Endothelial cell of umbilical vein (primary cell): ENCODE data around the gene DEGS1. TPM values are rescaled to one million over a fixed set of nuclear protein-coding genes. Genes with fewer than 3 reads are reported as not detected.

ENCODE experiments used
- BruUV-seq: library from RNA; stranded (reverse); fragments of 400-500 nt; replicated peaks from 2 replicates; lab custom pipeline; 2021; lab: Mats Ljungman, UMichigan
- CTCF ChIA-PET: fragments of 300-600, 350-600 bp; sonication (Branson Sonifier 250); formaldehyde crosslinking; loops from one replicate; lab custom pipeline; 2021; ENCODE audit warnings: antibody characterized with exemption, inconsistent platforms; lab: Charles Lee
- POLR2A ChIA-PET: fragments of 300-600, 350-600 bp; sonication (Branson Sonifier 250); formaldehyde crosslinking; loops from one replicate; lab custom pipeline; 2021; ENCODE audit warnings: antibody characterized with exemption, inconsistent platforms; lab: Charles Lee
- DNase-seq: peaks from one replicate; pipeline ENCODE4 v3.0.0-alpha.2; 2011; ENCODE audit warnings: low read depth, low spot score
- FAIRE-seq: peaks from 2 replicates; lab custom pipeline; 2011; peaks lifted over from hg19 to GRCh38; lab: Jason Lieb, UNC
- H2AFZ ChIP-seq: 2 replicates; pipeline ENCODE4 v1.6.0; 2012; ENCODE audit warnings: low read depth, low read length, control low read depth, inconsistent platforms
- H3K27ac ChIP-seq: 2 replicates; pipeline ENCODE4 v1.5.1; 2011; ENCODE audit warnings: low read depth, mild to moderate bottlenecking, control low read depth, low read length, moderate library complexity; ENCODE audit not compliant: insufficient read depth
- H3K27me3 ChIP-seq, 2 experiments: 2 replicates each; pipeline versions ENCODE4 v1.6.0 to v1.6.1; 2011; ENCODE audit warnings: low read length in 2 of 2, mixed read lengths in 1 of 2; ENCODE audit not compliant: control insufficient read depth in 2 of 2, insufficient read depth in 2 of 2
- H3K36me3 ChIP-seq, 2 experiments: 2 replicates in 1 of 2; 3 replicates in 1 of 2; pipeline ENCODE4 v1.5.1; 2011; ENCODE audit warnings: low read length in 2 of 2, mild to moderate bottlenecking in 1 of 2, moderate library complexity in 1 of 2; ENCODE audit not compliant: control insufficient read depth in 2 of 2, insufficient read depth in 2 of 2; ENCODE audit errors: extremely low read depth in 1 of 2
- H3K4me1 ChIP-seq: 3 replicates; pipeline ENCODE4 v1.5.1; 2011; ENCODE audit warnings: mild to moderate bottlenecking, low read length; ENCODE audit not compliant: control insufficient read depth, insufficient read depth; ENCODE audit errors: extremely low read depth
- H3K4me2 ChIP-seq: 2 replicates; pipeline ENCODE4 v1.6.1; 2011; ENCODE audit warnings: low read length, control low read depth, mixed read lengths; ENCODE audit not compliant: insufficient read depth
- H3K4me3 ChIP-seq, 3 experiments: fragments of 200-600 bp in 1 of 3; sonication (generic), shearing (Covaris generic) in 1 of 3; replicated peaks in 1 of 3; 2 replicates each; pipeline ENCODE4 v1.5.1; 2011 to 2016; ENCODE audit warnings: control low read depth in 3 of 3, low read length in 3 of 3, mild to moderate bottlenecking in 2 of 3, inconsistent platforms in 1 of 3, low read depth in 1 of 3, moderate library complexity in 1 of 3; ENCODE audit not compliant: insufficient read depth in 1 of 3
- H3K79me2 ChIP-seq: 2 replicates; pipeline ENCODE4 v1.6.0; 2012; ENCODE audit warnings: low read length, inconsistent platforms; ENCODE audit not compliant: control insufficient read depth, insufficient read depth
- H3K9ac ChIP-seq: replicated peaks from 2 replicates; pipeline ENCODE3; 2011; ENCODE audit warnings: low read length, control low read depth; ENCODE audit not compliant: insufficient read depth; ENCODE audit errors: extremely low read depth
- H3K9me1 ChIP-seq: replicated peaks from 3 replicates; pipeline ENCODE4 v1.6.0; 2011; ENCODE audit warnings: mild to moderate bottlenecking, low read length; ENCODE audit not compliant: control insufficient read depth, insufficient read depth; ENCODE audit errors: extremely low read depth
- H3K9me3 ChIP-seq: replicated peaks from 2 replicates; pipeline ENCODE4 v1.5.1; 2012; ENCODE audit warnings: low read length, inconsistent platforms; ENCODE audit not compliant: control insufficient read depth, insufficient read depth
- H4K20me1 ChIP-seq: replicated peaks from 2 replicates; pipeline ENCODE3; 2011; ENCODE audit warnings: mild to moderate bottlenecking, low read length; ENCODE audit not compliant: control insufficient read depth, insufficient read depth; ENCODE audit errors: extremely low read depth
- EZH2 ChIP-seq: IDR thresholded peaks from 2 replicates; pipeline ENCODE4 v1.6.1; 2012; ENCODE audit warnings: borderline replicate concordance, low read depth, mild to moderate bottlenecking, moderate library complexity, low read length, inconsistent platforms; ENCODE audit not compliant: severe bottlenecking
- FOS ChIP-seq: IDR thresholded peaks from 2 replicates; pipeline ENCODE4 v1.6.1; 2011; ENCODE audit warnings: mild to moderate bottlenecking, low read length, moderate library complexity, borderline replicate concordance; ENCODE audit not compliant: insufficient read depth
- GATA2 ChIP-seq: IDR thresholded peaks from 2 replicates; pipeline ENCODE4 v1.7.0; 2011; ENCODE audit warnings: low read depth, mild to moderate bottlenecking, moderate library complexity, mixed read lengths, low read length; ENCODE audit not compliant: insufficient read length, insufficient read depth
- JUN ChIP-seq: IDR thresholded peaks from 2 replicates; pipeline ENCODE4 v1.6.1; 2011; ENCODE audit warnings: borderline replicate concordance, low read depth; ENCODE audit not compliant: insufficient read length, insufficient read depth
- MYC ChIP-seq: IDR thresholded peaks from one replicate; pipeline ENCODE4 v1.6.1; 2011; ENCODE audit warnings: mild to moderate bottlenecking, low read depth, low read length
- POLR2A ChIP-seq: IDR thresholded peaks from 2 replicates; pipeline ENCODE4 v1.6.1; 2012; ENCODE audit warnings: low read depth, mild to moderate bottlenecking, control low read depth, low read length
- POLR2AphosphoS5 ChIP-seq: IDR thresholded peaks from 2 replicates; pipeline ENCODE4 v1.6.1; 2012; ENCODE audit warnings: low read depth, mild to moderate bottlenecking, control low read depth, low read length, moderate library complexity; ENCODE audit not compliant: insufficient read depth
- dilution Hi-C: fragments of 300-500 bp; cut with MboI; formaldehyde crosslinking; loops from one replicate; pipeline ENCODE4 v1.15.0; 2019; ENCODE audit warnings: low sequenced_read_pairs; ENCODE audit not compliant: extremely low pct_ligation_motif_present
- intact Hi-C: fragments of 100-400 bp; cut with micrococcal nuclease; formaldehyde crosslinking; loops from one replicate; pipeline ENCODE4 v1.10.0; 2022
- polyA plus RNA-seq, 4 experiments: library from polyadenylated mRNA; depleted of rRNA in 3 of 4; stranded (reverse) in 3 of 4; unstranded in 1 of 4; fragments of >200 nt; gene quantifications; 2 replicates each; pipeline versions ENCODE4 v1.2.1 to v1.2.3, GENCODE V29; 2011 to 2012; ENCODE audit warnings: missing spikeins in 1 of 4
- total RNA-seq: library from RNA; stranded (reverse); gene quantifications from 2 replicates; pipeline ENCODE4 v1.2.3, GENCODE V29; 2021
- TF ChIP-seq, protein P1 (sequence below), 2 donors: IDR thresholded peaks; 1 replicate in 1 of 2; 2 replicates in 1 of 2; pipeline ENCODE4 v1.5.1; 2011; ENCODE audit warnings: low read length in 2 of 2, mild to moderate bottlenecking in 2 of 2, moderate library complexity in 2 of 2, control low read depth in 1 of 2, inconsistent platforms in 1 of 2, low read depth in 1 of 2; ENCODE audit not compliant: insufficient read depth in 1 of 2; ENCODE audit errors: extremely low read depth in 1 of 2
- TF ChIP-seq, protein P2 (sequence below): IDR thresholded peaks from 2 replicates; pipeline ENCODE4 v1.6.1; 2011; ENCODE audit not compliant: insufficient read depth, insufficient read length

The DEGS1 gene
- total and polyA plus RNA-seq, 2 donors (not counting 3 experiments of a cell fraction or from before 2014, with no cell fraction given): 85.8 to 137 TPM

DNA sequence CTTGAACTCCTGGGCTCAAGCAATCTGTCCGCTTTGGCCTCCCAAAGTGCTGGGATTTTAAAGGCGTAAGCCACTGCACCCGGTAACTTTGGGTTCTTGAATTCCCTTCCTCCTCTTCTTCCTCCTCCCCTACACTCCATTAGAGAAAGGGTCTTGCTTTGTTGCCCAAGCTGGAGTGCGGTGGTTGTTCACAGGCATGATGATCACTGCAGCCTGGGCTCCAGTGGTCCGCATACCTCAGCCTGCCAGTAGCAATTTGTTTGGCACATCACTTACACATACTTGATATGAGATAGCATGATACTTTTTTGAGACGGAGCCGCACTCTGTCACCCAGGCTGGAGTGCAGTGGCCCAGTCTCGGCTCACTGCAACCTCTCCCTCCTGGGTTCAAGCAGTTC is 2.2 kb downstream of the DEGS1 start:
- ChIA-PET POLR2A (interaction anchor here (1.8 kb wide), 1 partner anchor 16 kb away, joined by 4 read pairs; no protein-coding TSS in a partner anchor), CTCF (interaction anchor here (1.2 kb wide), 1 partner anchor 69 kb away, joined by 3 read pairs; no protein-coding TSS in a partner anchor)
- H3K4me1 ChIP-seq: peaks cover 5% of the 10 kb centered on the region
- H3K27me3 ChIP-seq: no peaks in the 10 kb centered on the region
- TF ChIP-seq EZH2 (no peak), JUN (no peak), POLR2AphosphoS5 (no peak), MYC (no peak), FOS (no peak), GATA2 (no peak), POLR2A (no peak)
- TF ChIP-seq, protein P1, sequence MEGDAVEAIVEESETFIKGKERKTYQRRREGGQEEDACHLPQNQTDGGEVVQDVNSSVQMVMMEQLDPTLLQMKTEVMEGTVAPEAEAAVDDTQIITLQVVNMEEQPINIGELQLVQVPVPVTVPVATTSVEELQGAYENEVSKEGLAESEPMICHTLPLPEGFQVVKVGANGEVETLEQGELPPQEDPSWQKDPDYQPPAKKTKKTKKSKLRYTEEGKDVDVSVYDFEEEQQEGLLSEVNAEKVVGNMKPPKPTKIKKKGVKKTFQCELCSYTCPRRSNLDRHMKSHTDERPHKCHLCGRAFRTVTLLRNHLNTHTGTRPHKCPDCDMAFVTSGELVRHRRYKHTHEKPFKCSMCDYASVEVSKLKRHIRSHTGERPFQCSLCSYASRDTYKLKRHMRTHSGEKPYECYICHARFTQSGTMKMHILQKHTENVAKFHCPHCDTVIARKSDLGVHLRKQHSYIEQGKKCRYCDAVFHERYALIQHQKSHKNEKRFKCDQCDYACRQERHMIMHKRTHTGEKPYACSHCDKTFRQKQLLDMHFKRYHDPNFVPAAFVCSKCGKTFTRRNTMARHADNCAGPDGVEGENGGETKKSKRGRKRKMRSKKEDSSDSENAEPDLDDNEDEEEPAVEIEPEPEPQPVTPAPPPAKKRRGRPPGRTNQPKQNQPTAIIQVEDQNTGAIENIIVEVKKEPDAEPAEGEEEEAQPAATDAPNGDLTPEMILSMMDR (IDR thresholded peaks at IDR 0.05; ENCODE audit: extremely low read depth in 1 of 2, insufficient read depth in 1 of 2, low read depth in 1 of 2, low read length in 2 of 2): no peak
- TF ChIP-seq, protein P2, sequence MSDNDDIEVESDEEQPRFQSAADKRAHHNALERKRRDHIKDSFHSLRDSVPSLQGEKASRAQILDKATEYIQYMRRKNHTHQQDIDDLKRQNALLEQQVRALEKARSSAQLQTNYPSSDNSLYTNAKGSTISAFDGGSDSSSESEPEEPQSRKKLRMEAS: no peak
- H3K36me3 ChIP-seq: peaks cover 0 to 2% of the 10 kb centered on the region in 2 experiments
- H3K4me3 ChIP-seq: no peak overlapping the region
- dilution Hi-C loops (no loop called here), intact Hi-C loops (loop anchor here (5.0 kb wide), 1 partner anchor 447 kb away; no protein-coding TSS in a partner anchor)
- no peaks in the 10 kb centered on the region for H4K20me1 ChIP-seq
- H3K9me3 ChIP-seq: no peaks in the 10 kb centered on the region
- no TSS peak for BruUV-seq
- H3K9ac ChIP-seq: no peak overlapping the region
- no peak for FAIRE-seq
- H2AFZ ChIP-seq: no peak overlapping the region
- no peak overlapping the region for H3K27ac ChIP-seq
- H3K79me2 ChIP-seq: peaks cover 68% of the 10 kb centered on the region
- no peaks in the 10 kb centered on the region for H3K9me1 ChIP-seq
- no peak for DNase-seq
- no peak overlapping the region for H3K4me2 ChIP-seq
